Large intestine (tissue), 3 donors: ENCODE data around the gene TTC39A. TPM values are rescaled to one million over a fixed set of nuclear protein-coding genes. Genes with fewer than 3 reads are reported as not detected.
A peak's percentile ranks its signal among the peaks of the same experiment; 100 is the strongest.

Source experiments
- DNase-seq, 2 donors: peaks; one replicate each; pipeline versions ENCODE4 v3.0.0 to v3.0.0-alpha.2; 2013
- H3K27ac ChIP-seq: one replicate; pipeline ENCODE4 v1.5.1; 2013; ENCODE audit warnings: low read length
- H3K27me3 ChIP-seq: 2 replicates; pipeline ENCODE4 v1.6.1; 2013; ENCODE audit warnings: low read length; ENCODE audit not compliant: control insufficient read depth, insufficient read depth
- H3K36me3 ChIP-seq: 2 replicates; pipeline ENCODE4 v1.6.1; 2013; ENCODE audit warnings: low read length; ENCODE audit not compliant: control insufficient read depth, insufficient read depth
- H3K4me1 ChIP-seq: one replicate; pipeline ENCODE4 v1.6.1; 2013; ENCODE audit warnings: low read length; ENCODE audit not compliant: control insufficient read depth, insufficient read depth
- H3K4me3 ChIP-seq: one replicate; pipeline ENCODE4 v1.5.1; 2013; ENCODE audit warnings: low read length
- H3K9me3 ChIP-seq: one replicate; pipeline ENCODE4 v1.6.1; 2013; ENCODE audit warnings: mild to moderate bottlenecking, low read depth, low read length, moderate library complexity; ENCODE audit not compliant: control insufficient read depth
- WGBS: methylation state at CpG from one replicate; pipeline ENCODE4 v1.1.5; 2013; ENCODE audit warnings: low lambda C conversion rate; ENCODE audit not compliant: insufficient coverage; 5-methylcytosine and 5-hydroxymethylcytosine counted together
- polyA plus RNA-seq: library from polyadenylated mRNA; unstranded; fragments of 120-200 nt; gene quantifications from one replicate; pipeline ENCODE4 v1.2.1, GENCODE V29; 2013

The TTC39A gene
- polyA plus RNA-seq, 1 donor, result 19.2 TPM

DNA sequence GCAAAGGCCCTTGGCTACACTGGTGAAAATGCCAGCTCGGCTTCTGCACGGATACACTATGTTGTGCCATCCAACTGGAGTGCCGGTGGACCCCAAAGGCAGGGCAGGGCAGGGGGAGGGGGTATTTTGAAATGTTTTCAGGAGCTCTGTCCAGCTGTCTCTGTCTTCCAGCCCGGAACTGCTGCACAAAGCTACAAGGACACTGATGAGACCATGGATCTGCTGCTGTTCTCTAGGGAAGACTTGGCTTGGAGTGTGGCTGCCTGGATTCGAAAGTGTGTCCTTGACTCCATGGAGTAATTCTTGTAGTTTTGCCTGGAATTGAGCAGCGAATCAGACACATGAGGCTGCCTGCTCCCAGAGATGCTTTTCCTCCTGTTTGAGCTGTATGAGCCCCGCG is 42.4 kb downstream of the TTC39A start:
- Histone ChIP-seq H3K9me3 (no peaks in the 10 kb centered on the region), H3K27ac (no peak overlapping the region), H3K4me1 (peaks cover 8% of the 10 kb centered on the region), H3K4me3 (no peak overlapping the region), H3K36me3 (peaks cover 20% of the 10 kb centered on the region), H3K27me3 (no peaks in the 10 kb centered on the region)
- no peak for DNase-seq
- WGBS, result no CpG with 5 or more reads among the region's 8 CpGs

DNA sequence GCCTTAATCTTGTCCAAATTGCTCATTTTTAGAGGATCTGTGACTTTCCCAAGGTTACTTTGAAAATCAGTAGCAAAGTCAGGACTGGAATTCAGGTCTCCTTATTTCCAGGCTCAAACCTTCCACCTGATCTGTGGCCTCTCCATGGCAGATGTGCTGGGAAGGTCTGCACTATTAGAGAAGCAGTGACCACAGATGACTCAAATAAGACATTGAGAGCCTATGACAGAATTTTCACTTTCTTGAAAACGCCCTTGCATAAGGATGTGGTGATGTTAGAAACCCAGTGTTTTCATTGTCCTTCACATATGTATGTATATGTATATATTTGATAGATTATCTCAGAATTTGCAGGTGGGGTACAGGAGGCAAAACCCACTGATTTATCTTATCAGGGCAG is 45.3 kb downstream of the TTC39A start:
- Histone ChIP-seq H3K9me3 (no peaks in the 10 kb centered on the region), H3K27ac (no peak overlapping the region), H3K36me3 (peaks cover 17% of the 10 kb centered on the region), H3K27me3 (no peaks in the 10 kb centered on the region), H3K4me3 (no peak overlapping the region), H3K4me1 (peaks cover 8% of the 10 kb centered on the region)
- DNase-seq, result no peak
- WGBS, result no CpG with 5 or more reads among the region's 1 CpG

DNA sequence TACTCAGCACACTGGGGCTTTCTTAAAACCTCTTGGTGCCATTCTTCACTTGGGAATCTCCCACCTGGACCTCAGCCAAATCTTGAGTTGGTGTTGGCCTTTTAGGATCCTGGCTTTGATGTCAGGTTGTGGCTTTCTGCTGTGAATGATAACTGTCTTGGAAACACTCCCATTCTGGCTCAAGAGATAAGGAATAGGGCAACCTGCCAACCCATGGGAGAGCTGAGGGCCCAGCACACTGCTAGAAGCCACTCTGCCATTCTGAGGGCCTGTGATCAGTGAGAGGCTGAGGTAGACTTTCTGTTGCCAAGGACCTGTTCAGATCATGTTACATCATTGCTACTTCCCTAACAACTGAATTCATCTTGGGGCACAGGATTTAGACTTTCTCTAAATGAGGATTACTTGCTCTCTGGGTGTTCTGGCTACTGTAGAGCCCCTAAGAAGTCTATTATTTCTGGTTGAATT is 45.8 kb downstream of the TTC39A start:
- DNase-seq, result peak; percentile 19 to 52
- no peak overlapping the region for H3K27ac ChIP-seq
- H3K27me3 ChIP-seq, result no peaks in the 10 kb centered on the region
- peaks cover 8% of the 10 kb centered on the region for H3K4me1 ChIP-seq
- H3K36me3 ChIP-seq, result peaks cover 14% of the 10 kb centered on the region
- H3K4me3 ChIP-seq, result no peak overlapping the region
- H3K9me3 ChIP-seq, result no peaks in the 10 kb centered on the region

DNA sequence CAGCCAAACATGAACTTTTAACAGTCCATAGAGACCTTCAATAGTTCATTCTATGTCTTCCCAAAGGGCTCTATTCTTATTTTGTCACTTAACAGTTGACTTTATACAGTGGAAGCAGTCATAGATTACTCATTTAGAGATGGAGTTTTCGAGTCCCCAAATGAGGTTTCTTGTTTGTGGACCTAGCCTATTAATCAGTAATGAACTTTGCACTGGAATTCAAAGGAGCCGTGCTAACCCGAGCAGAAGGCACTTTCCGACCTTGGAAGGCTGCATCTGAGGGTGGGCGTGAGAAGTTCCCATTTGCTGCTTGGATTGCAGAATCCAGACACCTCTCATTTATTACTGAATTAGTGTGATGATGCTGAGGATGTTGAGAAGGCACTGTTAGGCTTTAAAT is 46.4 kb downstream of the TTC39A start:
- no CpG with 5 or more reads among the region's 5 CpGs for WGBS
- no peaks in the 10 kb centered on the region for H3K9me3 ChIP-seq
- H3K36me3 ChIP-seq, result peaks cover 12% of the 10 kb centered on the region
- DNase-seq, result peak in 1 of 2 donors; percentile 57
- H3K27ac ChIP-seq, result no peak overlapping the region
- no peak overlapping the region for H3K4me3 ChIP-seq
- H3K4me1 ChIP-seq, result peaks cover 8% of the 10 kb centered on the region
- no peaks in the 10 kb centered on the region for H3K27me3 ChIP-seq

DNA sequence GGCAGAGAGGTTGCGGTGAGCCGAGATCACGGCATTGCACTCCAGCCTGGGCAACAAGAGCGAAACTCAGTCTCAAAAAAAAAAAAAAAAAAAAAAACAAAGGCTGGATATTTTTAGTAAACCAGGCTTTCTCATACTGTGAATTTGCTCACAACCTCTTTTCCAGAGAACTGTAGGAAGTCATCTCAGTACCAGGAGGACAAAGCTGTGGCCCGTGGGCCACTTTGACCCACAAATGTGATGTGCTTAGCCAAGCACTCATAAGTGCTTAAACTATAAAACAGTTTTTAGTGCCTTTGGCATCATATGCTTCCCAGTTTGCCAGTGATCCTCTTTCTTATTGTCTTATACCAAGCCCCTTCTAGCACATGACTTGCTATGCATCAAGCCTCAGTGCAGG is 47.8 kb downstream of the TTC39A start:
- no CpG with 5 or more reads among the region's 5 CpGs for WGBS
- DNase-seq, result no peak
- Histone ChIP-seq H3K4me3 (no peak overlapping the region), H3K27me3 (no peaks in the 10 kb centered on the region), H3K27ac (no peak overlapping the region), H3K4me1 (peaks cover 8% of the 10 kb centered on the region), H3K36me3 (no peaks in the 10 kb centered on the region), H3K9me3 (no peaks in the 10 kb centered on the region)

DNA sequence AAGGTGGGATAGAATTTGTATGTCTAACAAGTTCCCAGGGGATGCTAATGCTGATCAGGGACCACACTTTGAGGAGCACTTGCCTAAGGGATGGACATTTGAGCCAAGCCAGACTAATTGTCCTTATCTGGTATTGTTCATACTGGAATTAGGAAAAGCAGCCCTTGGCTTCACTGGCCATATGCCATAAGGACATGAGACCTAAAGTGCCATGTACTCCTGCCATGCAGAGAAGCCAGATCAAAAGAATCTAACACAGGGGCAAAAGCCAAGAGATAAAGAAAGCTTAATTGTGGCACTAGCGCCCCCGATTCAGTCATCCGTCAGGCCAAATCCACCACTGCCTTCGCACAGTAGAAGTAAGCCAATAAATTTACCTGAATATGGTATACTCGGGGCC is 48.6 kb downstream of the TTC39A start:
- no CpG with 5 or more reads among the region's 5 CpGs for WGBS

DNA sequence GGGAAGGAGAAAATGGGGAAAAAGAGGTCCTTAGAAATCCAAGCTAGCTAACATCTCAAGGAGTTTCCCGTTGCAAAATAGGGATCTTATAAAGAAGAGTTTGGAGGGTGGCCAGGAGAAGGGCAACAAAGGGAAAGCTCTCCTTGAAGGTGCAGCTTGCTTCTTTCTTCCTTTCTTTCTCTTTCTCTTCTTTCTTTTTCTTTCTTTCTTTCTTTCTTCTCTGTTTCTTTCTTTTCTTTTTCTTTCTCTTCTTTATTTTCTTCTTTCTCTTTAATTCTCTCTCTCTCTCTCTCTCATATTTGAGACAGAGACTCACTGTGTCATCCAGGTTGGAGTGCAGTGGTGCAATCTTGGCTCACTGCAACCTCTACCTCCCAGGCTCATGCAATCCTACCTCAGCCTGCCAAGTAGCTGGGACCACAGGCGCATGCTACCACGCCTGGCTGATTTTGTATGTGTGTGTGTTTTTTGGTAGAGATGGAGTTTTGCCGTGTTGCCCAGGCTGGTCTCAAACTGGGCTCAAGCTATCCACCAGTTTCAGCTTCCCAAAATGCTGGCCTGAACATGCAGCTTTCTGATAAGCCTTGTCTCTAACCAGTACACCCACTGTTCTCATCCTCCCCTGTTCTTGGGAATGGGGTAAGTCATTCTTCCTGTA is 49.9 kb downstream of the TTC39A start:
- WGBS, result 100% methylated on average over 1 of the region's 4 CpGs
- no peak for DNase-seq
- Histone ChIP-seq H3K27ac (no peak overlapping the region), H3K36me3 (peaks cover 4% of the 10 kb centered on the region), H3K4me3 (no peak overlapping the region), H3K4me1 (peaks cover 8% of the 10 kb centered on the region), H3K9me3 (no peaks in the 10 kb centered on the region), H3K27me3 (no peaks in the 10 kb centered on the region)

More for the DNA sequence above, 48.6 kb downstream of the TTC39A start:
- no peak for DNase-seq
- Histone ChIP-seq H3K9me3 (no peaks in the 10 kb centered on the region), H3K4me1 (peaks cover 8% of the 10 kb centered on the region), H3K27ac (no peak overlapping the region), H3K36me3 (no peaks in the 10 kb centered on the region), H3K27me3 (no peaks in the 10 kb centered on the region), H3K4me3 (no peak overlapping the region)

DNA sequence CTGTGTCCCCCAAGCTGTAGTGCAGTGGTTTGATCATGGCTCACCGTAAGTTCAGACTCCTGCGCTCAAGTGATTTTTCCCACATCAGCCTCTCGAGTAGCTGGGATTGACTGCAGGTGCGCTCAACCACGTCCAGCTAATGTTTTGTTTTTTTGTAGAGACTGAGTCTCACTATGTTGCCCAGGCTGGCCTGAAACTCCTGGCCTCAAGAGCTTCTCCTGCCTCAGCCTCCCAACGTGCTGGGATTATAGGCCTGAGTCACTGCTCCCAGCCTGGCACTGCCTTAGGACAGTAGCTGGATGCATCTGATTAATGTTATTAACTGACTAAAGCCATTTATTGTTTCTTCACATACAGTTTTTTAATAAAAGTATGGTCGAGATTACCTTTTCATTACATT is 54.1 kb downstream of the TTC39A start:
- WGBS, result 88% methylated on average over 1 of the region's 7 CpGs
- Histone ChIP-seq H3K9me3 (no peaks in the 10 kb centered on the region), H3K36me3 (peaks cover 4% of the 10 kb centered on the region), H3K4me3 (no peak overlapping the region), H3K27me3 (no peaks in the 10 kb centered on the region), H3K27ac (no peak overlapping the region), H3K4me1 (no peaks in the 10 kb centered on the region)
- DNase-seq, result no peak

DNA sequence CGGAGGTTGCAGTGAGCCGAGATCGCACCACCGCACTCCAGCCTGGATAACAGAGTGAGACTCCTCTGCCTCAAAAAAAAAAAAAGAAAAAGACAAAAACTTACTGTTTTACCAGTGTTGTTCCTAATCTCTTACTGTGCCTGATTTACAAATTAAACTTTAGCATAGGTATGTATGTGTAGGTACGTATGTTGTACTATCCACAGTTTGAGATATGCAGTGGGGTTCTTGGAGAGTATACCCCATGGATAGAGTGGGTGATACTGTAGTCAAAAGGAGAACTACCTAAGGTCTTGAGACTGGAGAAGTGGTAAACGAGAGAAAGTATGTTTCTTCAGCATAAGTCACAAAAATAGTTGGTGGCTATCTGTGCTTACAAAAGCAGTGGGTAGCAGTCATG is 55.7 kb downstream of the TTC39A start:
- no peaks in the 10 kb centered on the region for H3K4me1 ChIP-seq
- H3K4me3 ChIP-seq, result no peak overlapping the region
- no peak overlapping the region for H3K27ac ChIP-seq
- no peak for DNase-seq
- 96% methylated on average over 4 of the region's 6 CpGs for WGBS
- no peaks in the 10 kb centered on the region for H3K9me3 ChIP-seq
- no peaks in the 10 kb centered on the region for H3K27me3 ChIP-seq
- peaks cover 14% of the 10 kb centered on the region for H3K36me3 ChIP-seq

DNA sequence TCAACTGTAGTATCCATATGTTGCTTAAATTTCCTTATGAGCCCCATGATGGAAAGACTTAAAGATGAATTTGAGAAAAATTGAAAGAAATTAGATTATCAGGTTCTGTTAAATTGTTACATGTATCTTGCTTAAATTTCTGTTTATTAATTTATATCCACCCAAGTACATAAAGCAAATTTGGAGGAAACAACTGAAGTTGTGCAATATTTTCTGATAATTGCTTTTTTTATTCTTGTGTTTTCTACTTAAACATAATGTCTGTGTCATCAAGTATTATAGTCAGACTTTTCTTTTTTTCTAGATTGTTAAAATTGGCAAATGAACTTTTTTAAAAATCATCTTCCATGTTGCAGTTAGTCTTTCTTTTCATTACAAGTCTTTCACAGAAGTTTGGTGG is 57.4 kb downstream of the TTC39A start:
- Histone ChIP-seq H3K36me3 (peaks cover 17% of the 10 kb centered on the region), H3K27ac (no peak overlapping the region), H3K4me1 (no peaks in the 10 kb centered on the region), H3K27me3 (no peaks in the 10 kb centered on the region), H3K4me3 (no peak overlapping the region), H3K9me3 (no peaks in the 10 kb centered on the region)
- no peak for DNase-seq

DNA sequence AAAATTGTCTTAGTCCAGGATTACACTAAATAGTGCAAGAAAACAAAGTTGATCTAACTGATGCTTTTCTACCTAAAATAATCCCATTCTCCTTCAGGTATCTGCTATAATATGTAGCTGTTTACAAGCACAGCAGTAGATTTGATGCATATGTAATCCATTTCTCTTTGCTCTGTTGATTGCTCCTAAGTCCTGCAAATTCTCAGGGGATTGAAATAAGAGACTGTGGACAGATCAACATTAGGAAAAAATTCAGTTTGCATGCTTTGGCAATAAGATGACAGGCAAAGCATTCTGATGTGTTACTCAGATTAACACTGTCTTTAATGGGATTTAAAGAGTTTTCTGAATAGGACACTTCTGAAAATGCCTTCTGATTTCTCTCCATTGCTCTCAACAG is 59.6 kb downstream of the TTC39A start:
- no peak for DNase-seq
- no peaks in the 10 kb centered on the region for H3K4me1 ChIP-seq
- no peaks in the 10 kb centered on the region for H3K27me3 ChIP-seq
- no peak overlapping the region for H3K4me3 ChIP-seq
- no peak overlapping the region for H3K27ac ChIP-seq
- peaks cover 17% of the 10 kb centered on the region for H3K36me3 ChIP-seq
- H3K9me3 ChIP-seq, result no peaks in the 10 kb centered on the region
